ENCODE measurements around the gene NCL. TPM values are rescaled to one million over a fixed set of nuclear protein-coding genes. Genes with fewer than 3 reads are reported as not detected.
A peak's percentile ranks its signal among the peaks of the same experiment; 100 is the strongest.

The NCL gene
- total RNA-seq, 3 donors from 2014 or later, result 179 to 234 (median 189) TPM

GRCh38 chr2:231488331-231488730, 24.0 kb upstream of the NCL start:
- DNase-seq (ENCODE audit: low spot score in 2 of 2), result no peak
- H3K36me3 ChIP-seq, result no peaks in the 10 kb centered on the region
- no peak for TF ChIP-seq POLR2A (IDR thresholded peaks at IDR 0.05)
- no peak for TF ChIP-seq CTCF (IDR thresholded peaks at IDR 0.05)
- TF ChIP-seq POLR2AphosphoS5 (IDR thresholded peaks at IDR 0.05), result no peak
- intact Hi-C loops (cut with DNase I; ENCODE audit: low total_unique reads), result no loop called here
- H3K4me1 ChIP-seq, result no peaks in the 10 kb centered on the region
- no peak overlapping the region for H3K27ac ChIP-seq
- H3K4me3 ChIP-seq, result no peak overlapping the region
- H3K9me3 ChIP-seq, result no peaks in the 10 kb centered on the region
- H3K27me3 ChIP-seq, result no peaks in the 10 kb centered on the region

GRCh38 chr2:231486851-231487596, 22.7 kb upstream of the NCL start:
- Histone ChIP-seq H3K4me1 (no peaks in the 10 kb centered on the region), H3K4me3 (no peak overlapping the region), H3K9me3 (no peaks in the 10 kb centered on the region), H3K27ac (no peak overlapping the region), H3K27me3 (no peaks in the 10 kb centered on the region), H3K36me3 (no peaks in the 10 kb centered on the region)
- intact Hi-C loops (cut with DNase I; ENCODE audit: low total_unique reads), result no loop called here
- TF ChIP-seq POLR2AphosphoS5 (IDR thresholded peaks at IDR 0.05) (no peak), POLR2A (IDR thresholded peaks at IDR 0.05) (no peak), CTCF (IDR thresholded peaks at IDR 0.05) (no peak)
- no peak for DNase-seq (ENCODE audit: low spot score in 2 of 2)

- Histone ChIP-seq H3K27me3 (no peaks in the 10 kb centered on the region), H3K4me1 (no peaks in the 10 kb centered on the region), H3K27ac (peak overlapping the region; percentile 87), H3K4me3 (peak overlapping the region; percentile 57 to 70 (median 61)), H3K36me3 (no peaks in the 10 kb centered on the region), H3K9me3 (no peaks in the 10 kb centered on the region)
- intact Hi-C loops (cut with DNase I; ENCODE audit: low total_unique reads), result no loop called here
- DNase-seq (ENCODE audit: low spot score in 2 of 2), result peak; percentile 22 to 58
- no peak for TF ChIP-seq POLR2AphosphoS5 (IDR thresholded peaks at IDR 0.05)
- TF ChIP-seq CTCF (IDR thresholded peaks at IDR 0.05), result no peak
- no peak for TF ChIP-seq POLR2A (IDR thresholded peaks at IDR 0.05)
These were observed 19.4 kb upstream of the NCL start for GRCh38 chr2:231483398-231484329.

GRCh38 chr2:231482806-231483391, 18.6 kb upstream of the NCL start:
- H3K4me1 ChIP-seq, result no peaks in the 10 kb centered on the region
- no peaks in the 10 kb centered on the region for H3K9me3 ChIP-seq
- intact Hi-C loops (cut with DNase I; ENCODE audit: low total_unique reads), result no loop called here
- peak overlapping the region; percentile 57 to 70 (median 61) for H3K4me3 ChIP-seq
- TF ChIP-seq POLR2AphosphoS5 (IDR thresholded peaks at IDR 0.05) (peak; percentile 21 to 67 (median 33)), POLR2A (IDR thresholded peaks at IDR 0.05) (no peak), CTCF (IDR thresholded peaks at IDR 0.05) (peak; percentile 75 to 86 (median 82))
- H3K36me3 ChIP-seq, result no peaks in the 10 kb centered on the region
- DNase-seq (ENCODE audit: low spot score in 2 of 2), result peak; percentile 49 to 81
- no peaks in the 10 kb centered on the region for H3K27me3 ChIP-seq
- peak overlapping the region; percentile 87 for H3K27ac ChIP-seq
